Cardiac fibroblast (primary cell): Measurements from ENCODE around the gene TEX29.

Experiments used
- DNase-seq, 2 donors: peaks; one replicate each; pipeline versions ENCODE4 v3.0.0 to v3.0.0-alpha.2; 2010; ENCODE audit warnings: low read depth in 2 of 2
- H3K4me3 ChIP-seq, 2 donors: replicated peaks in 1 of 2; 1 replicate in 1 of 2; 2 replicates in 1 of 2; pipeline ENCODE4 v1.5.1; 2011; ENCODE audit warnings: low read depth in 2 of 2, low read length in 2 of 2, mild to moderate bottlenecking in 2 of 2, moderate library complexity in 1 of 2
- TF ChIP-seq, protein P1 (sequence below): IDR thresholded peaks from one replicate; pipeline ENCODE4 v1.5.1; 2011; ENCODE audit warnings: low read depth, mild to moderate bottlenecking, low read length, inconsistent platforms

The TEX29 gene

DNA sequence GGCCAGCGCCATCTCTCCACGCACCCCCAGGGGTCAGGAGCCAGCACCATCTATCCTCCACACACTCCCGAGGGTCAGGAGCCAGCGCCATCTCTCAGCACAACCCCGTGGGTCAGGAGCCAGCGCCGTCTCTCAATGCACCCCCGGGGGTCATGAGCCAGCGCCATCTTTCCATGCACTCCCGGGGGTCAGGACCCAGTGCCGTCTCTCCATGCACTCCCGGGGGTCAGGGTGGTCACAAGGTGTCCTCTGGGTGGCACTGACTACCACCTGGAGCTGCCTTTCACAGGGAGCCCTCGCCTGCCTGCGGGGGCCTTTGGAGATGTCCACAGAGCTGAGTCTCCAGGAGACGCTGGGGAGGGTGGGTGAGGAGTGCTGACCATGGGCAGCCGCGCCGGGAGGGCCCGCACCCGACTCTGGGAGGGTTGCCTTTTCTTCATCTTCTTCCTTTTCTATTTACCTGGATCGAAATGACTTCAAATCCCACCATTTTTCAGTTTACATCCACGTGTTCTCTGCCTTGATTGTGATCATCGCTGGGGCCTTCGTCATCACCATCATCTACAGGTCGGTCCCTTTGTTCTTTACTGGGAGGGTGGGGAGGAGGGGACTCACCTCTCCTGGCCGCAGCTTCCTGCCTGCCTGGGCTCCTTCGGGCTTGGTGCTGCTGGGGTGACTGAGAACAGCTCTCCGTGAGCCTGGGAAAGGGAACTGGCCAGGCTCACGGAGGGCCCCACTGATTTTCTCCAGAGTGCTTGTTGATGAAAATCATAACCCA is 19.1 kb downstream of the TEX29 start:
- TF ChIP-seq, protein P1, sequence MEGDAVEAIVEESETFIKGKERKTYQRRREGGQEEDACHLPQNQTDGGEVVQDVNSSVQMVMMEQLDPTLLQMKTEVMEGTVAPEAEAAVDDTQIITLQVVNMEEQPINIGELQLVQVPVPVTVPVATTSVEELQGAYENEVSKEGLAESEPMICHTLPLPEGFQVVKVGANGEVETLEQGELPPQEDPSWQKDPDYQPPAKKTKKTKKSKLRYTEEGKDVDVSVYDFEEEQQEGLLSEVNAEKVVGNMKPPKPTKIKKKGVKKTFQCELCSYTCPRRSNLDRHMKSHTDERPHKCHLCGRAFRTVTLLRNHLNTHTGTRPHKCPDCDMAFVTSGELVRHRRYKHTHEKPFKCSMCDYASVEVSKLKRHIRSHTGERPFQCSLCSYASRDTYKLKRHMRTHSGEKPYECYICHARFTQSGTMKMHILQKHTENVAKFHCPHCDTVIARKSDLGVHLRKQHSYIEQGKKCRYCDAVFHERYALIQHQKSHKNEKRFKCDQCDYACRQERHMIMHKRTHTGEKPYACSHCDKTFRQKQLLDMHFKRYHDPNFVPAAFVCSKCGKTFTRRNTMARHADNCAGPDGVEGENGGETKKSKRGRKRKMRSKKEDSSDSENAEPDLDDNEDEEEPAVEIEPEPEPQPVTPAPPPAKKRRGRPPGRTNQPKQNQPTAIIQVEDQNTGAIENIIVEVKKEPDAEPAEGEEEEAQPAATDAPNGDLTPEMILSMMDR, result no peak
- DNase-seq, result no peak
- H3K4me3 ChIP-seq, result no peak overlapping the region

DNA sequence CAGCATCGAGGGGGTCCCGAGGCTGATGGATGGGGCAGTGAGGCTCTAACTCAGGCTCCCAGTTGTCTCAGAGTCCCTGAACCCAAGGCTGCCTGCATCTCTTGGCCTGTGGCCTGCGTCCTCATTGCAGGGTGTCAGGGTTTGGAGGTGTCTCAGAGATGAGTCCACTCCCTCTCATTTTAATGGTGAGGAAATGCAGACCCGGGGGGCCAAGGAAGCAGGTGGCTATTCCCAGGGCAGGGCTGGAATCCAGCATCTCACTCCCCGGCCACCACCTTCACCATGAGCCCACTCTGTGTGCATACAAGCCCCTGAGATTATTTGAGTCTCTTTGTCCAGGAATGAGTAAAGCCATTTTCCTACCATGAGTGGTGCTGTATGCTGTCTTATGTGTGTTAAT is 21.4 kb downstream of the TEX29 start:
- no peak for DNase-seq

DNA sequence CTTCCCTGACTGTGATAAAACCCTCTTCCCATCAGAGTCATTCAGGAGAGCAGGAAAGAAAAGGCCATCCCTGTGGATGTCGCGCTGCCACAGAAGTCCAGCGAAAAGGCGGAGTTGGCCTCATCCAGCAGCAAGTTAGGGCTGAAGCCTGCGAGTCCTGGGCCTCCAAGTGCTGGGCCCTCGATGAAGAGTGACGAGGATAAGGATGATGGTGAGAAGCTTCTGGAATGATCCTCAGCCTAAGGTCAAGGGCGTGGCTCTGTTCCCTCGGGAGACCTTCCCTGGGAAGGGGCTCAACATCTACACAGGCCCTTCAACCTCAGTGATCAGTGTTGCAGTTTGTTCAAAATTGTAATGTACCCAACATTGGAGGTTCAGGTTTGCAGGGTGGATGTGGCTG is 22.3 kb downstream of the TEX29 start:
- TF ChIP-seq, protein P1, result no peak
- H3K4me3 ChIP-seq, result no peak overlapping the region
- no peak for DNase-seq

More for the DNA sequence above, 21.4 kb downstream of the TEX29 start:
- TF ChIP-seq, protein P1, result no peak
- no peak overlapping the region for H3K4me3 ChIP-seq

DNA sequence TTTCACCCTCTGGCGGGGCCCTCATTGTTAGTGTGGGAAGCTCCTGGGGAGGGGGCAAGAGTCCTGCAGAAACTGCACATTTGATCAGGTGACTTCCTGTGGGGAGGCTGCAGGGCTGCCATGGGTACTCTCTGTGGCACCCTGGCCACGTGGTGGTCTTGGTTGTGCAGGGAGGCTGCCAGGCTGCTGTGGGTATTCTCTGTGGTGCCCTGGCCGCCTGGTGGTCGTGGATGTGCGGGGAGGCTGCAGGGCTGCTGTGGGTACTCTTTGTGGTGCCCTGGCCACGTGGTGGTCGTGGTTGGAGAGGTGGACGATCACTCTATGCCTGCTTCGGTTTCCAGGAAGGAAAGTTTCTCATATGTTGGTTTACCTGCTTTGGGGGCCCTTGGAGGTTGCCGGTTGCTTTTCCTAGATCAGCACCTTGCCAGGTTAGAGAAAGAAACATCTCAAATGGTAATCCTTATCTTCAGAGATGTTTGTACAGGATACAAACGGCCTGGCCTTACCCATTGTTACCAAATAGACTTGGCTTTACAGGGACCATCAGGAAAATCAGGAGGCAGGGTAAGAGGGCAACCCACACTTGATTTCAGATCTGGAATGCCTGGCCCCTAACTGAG is 22.9 kb downstream of the TEX29 start:
- H3K4me3 ChIP-seq, result no peak overlapping the region
- DNase-seq, result no peak
- TF ChIP-seq, protein P1, result no peak

DNA sequence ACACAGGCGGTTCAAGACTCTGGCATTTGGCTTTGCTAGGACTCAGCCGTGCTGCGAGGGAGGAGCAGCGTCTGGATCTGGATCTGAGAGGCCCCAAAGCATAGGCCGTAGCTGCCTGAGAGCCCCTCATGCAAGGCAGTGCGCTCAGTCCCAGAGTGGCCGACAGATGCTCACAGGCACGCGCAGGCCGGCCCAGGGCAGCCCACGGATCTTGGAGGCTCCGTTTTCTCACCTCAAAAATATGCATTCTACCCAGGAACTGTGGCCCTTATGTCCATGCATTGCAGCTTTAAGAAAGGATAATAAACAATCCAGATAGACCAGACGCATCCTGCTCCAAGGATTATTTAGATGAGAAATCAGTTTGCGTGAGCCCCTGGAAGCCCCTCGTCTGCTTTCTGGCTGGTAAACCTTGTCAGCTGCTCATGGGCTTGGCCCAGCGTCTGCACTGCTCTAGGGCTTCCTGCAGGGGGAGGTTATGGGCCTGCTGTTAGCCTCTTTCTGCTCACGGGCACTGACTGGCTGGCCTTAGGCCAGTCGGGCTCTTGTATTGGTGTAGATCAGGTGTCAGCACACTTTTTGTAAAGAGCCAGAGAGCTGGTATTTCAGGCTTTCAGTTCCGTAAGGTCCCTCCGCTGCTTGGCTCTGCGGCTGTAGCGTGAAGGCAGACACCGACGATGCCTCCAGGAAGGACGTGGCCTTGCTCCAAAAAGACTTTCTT is 24.2 kb downstream of the TEX29 start:
- peak; percentile 10 to 29 for DNase-seq
- TF ChIP-seq, protein P1, result peak; percentile 32
- no peak overlapping the region for H3K4me3 ChIP-seq

DNA sequence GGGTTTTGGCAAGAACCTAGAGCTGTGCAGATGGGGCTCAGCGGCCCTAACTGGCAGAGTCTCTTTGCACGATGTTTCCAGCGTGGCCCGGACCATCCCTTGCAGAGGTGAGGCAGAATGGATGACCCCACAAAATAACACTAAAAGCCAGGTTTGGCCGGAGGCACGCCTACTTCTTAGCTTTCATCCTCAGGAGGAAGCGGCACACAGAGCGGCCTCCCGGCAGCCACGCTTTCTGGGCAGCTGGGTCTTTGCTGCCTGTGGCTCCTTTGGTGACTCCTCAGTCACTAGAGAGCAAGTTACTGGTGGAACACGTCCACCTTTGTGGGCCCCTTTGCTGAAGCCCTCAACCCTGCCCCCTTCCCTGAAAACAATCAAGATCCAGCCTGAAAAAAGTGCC is 25.2 kb downstream of the TEX29 start:
- TF ChIP-seq, protein P1, result no peak
- DNase-seq, result no peak
- H3K4me3 ChIP-seq, result no peak overlapping the region
